ENCODE data around the gene POLR3A.

Gene POLR3A

GRCh38 chr10:77983384-77984341, 45.7 kb downstream of the POLR3A start:
- peak; percentile 66 for DNase-seq (ENCODE audit: low read depth, low spot score)
- in situ Hi-C loops (cut with HindIII; ENCODE audit: low sequenced_read_pairs): no loop called here
- TF ChIP-seq, protein P1, sequence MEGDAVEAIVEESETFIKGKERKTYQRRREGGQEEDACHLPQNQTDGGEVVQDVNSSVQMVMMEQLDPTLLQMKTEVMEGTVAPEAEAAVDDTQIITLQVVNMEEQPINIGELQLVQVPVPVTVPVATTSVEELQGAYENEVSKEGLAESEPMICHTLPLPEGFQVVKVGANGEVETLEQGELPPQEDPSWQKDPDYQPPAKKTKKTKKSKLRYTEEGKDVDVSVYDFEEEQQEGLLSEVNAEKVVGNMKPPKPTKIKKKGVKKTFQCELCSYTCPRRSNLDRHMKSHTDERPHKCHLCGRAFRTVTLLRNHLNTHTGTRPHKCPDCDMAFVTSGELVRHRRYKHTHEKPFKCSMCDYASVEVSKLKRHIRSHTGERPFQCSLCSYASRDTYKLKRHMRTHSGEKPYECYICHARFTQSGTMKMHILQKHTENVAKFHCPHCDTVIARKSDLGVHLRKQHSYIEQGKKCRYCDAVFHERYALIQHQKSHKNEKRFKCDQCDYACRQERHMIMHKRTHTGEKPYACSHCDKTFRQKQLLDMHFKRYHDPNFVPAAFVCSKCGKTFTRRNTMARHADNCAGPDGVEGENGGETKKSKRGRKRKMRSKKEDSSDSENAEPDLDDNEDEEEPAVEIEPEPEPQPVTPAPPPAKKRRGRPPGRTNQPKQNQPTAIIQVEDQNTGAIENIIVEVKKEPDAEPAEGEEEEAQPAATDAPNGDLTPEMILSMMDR (IDR thresholded peaks at IDR 0.05; ENCODE audit: low read depth, low read length): no peak
- no peak overlapping the region for H3K4me3 ChIP-seq (ENCODE audit: low read depth, low read length)

GRCh38 chr10:77981281-77981680, 48.0 kb downstream of the POLR3A start:
- in situ Hi-C loops (cut with HindIII; ENCODE audit: low sequenced_read_pairs): no loop called here

GRCh38 chr10:77979221-77979620, 50.1 kb downstream of the POLR3A start:
- H3K4me3 ChIP-seq (ENCODE audit: low read depth, low read length): no peak overlapping the region
- DNase-seq (ENCODE audit: low read depth, low spot score): no peak
- TF ChIP-seq, protein P1 (IDR thresholded peaks at IDR 0.05; ENCODE audit: low read depth, low read length): no peak
- in situ Hi-C loops (cut with HindIII; ENCODE audit: low sequenced_read_pairs): no loop called here

More at GRCh38 chr10:77981281-77981680, 48.0 kb downstream of the POLR3A start:
- no peak for DNase-seq (ENCODE audit: low read depth, low spot score)
- no peak overlapping the region for H3K4me3 ChIP-seq (ENCODE audit: low read depth, low read length)
- TF ChIP-seq, protein P1 (IDR thresholded peaks at IDR 0.05; ENCODE audit: low read depth, low read length): no peak

DNA sequence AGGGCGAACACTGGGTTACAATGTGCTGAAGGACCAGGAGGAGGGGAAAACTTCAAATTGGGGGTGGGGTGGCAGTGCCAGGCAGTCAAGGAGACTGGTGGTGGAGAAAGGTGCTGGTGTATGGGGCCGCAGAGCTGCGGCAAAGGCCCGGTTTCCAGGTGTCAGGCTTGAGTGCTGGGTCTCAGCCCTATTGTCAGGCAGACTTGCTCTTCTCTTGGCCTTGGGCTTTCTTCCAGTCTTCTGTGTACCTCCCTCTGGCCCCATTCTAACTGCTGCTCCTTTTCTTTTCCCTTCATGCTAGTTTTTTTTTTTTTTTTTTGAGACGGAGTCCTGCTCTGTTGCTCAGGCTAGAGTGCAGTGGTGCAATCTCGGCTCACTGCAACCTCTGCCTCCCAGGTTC, 51.0 kb downstream of the POLR3A start:
- no peak overlapping the region for H3K4me3 ChIP-seq (ENCODE audit: low read depth, low read length)
- DNase-seq (ENCODE audit: low read depth, low spot score): no peak
- in situ Hi-C loops (cut with HindIII; ENCODE audit: low sequenced_read_pairs): no loop called here
- TF ChIP-seq, protein P1 (IDR thresholded peaks at IDR 0.05; ENCODE audit: low read depth, low read length): no peak

- TF ChIP-seq, protein P1 (IDR thresholded peaks at IDR 0.05; ENCODE audit: low read depth, low read length): no peak
- no peak for DNase-seq (ENCODE audit: low read depth, low spot score)
- no peak overlapping the region for H3K4me3 ChIP-seq (ENCODE audit: low read depth, low read length)
- in situ Hi-C loops (cut with HindIII; ENCODE audit: low sequenced_read_pairs): no loop called here
These were observed 51.4 kb downstream of the POLR3A start for GRCh38 chr10:77977934-77978333.

GRCh38 chr10:77977016-77977415, 52.3 kb downstream of the POLR3A start:
- in situ Hi-C loops (cut with HindIII; ENCODE audit: low sequenced_read_pairs): no loop called here
- no peak overlapping the region for H3K4me3 ChIP-seq (ENCODE audit: low read depth, low read length)
- DNase-seq (ENCODE audit: low read depth, low spot score): no peak
- TF ChIP-seq, protein P1 (IDR thresholded peaks at IDR 0.05; ENCODE audit: low read depth, low read length): no peak

Data from astrocyte of the spinal cord (primary cell).